OCI-LY3 (cell line): ENCODE data around the gene PTPN1.

ENCODE experiments used
- EZH2phosphoT487 ChIP-seq: fragments of 200-600 bp; shearing (Covaris generic); IDR thresholded peaks from 2 replicates; pipeline ENCODE4 v1.6.1; 2018; ENCODE audit warnings: antibody characterized with exemption, mixed run types, low read depth
- TF ChIP-seq, protein P1 (sequence below): fragments of 200-600, 300-600 bp; sonication (generic); IDR thresholded peaks from 2 replicates; pipeline ENCODE4 v1.5.1; 2014; ENCODE audit warnings: antibody characterized with exemption, low read length, low read depth

DNA sequence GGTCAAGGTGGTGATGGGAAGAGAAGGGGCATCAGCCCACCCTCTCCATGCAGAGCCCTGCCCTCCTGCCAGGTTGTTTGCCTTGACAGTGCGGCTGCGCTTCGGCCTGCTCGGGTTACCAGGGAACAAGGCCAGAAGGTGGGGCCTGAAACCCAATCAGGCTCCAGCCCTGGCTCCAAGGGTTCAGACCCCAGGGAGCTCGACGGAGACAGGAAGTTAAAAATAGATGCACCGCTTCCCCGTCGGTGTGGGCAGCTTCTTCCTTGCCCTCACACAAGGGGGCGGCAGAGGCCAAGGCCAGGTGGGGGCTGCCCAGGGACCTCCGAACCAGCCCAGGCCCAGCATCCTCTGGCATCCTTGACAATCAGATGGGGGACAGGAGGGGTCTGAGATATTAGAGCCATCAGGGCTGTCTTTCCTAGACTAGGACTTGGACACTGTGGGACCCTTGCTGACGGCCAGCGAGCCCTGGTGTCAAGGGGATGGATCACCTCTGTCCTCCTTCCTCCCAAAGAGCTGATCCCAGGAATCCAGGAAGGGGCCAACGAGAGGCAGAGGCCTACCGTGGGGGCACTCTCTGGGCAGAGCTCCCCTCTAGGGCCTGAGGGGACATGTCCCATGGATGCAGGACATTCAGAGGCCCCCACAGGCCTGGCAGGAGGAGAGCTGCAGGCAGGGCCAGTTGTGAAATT lies 115.9 kb downstream of the PTPN1 start:
- TF ChIP-seq, protein P1, sequence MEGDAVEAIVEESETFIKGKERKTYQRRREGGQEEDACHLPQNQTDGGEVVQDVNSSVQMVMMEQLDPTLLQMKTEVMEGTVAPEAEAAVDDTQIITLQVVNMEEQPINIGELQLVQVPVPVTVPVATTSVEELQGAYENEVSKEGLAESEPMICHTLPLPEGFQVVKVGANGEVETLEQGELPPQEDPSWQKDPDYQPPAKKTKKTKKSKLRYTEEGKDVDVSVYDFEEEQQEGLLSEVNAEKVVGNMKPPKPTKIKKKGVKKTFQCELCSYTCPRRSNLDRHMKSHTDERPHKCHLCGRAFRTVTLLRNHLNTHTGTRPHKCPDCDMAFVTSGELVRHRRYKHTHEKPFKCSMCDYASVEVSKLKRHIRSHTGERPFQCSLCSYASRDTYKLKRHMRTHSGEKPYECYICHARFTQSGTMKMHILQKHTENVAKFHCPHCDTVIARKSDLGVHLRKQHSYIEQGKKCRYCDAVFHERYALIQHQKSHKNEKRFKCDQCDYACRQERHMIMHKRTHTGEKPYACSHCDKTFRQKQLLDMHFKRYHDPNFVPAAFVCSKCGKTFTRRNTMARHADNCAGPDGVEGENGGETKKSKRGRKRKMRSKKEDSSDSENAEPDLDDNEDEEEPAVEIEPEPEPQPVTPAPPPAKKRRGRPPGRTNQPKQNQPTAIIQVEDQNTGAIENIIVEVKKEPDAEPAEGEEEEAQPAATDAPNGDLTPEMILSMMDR, result peak; percentile 87
- TF ChIP-seq EZH2phosphoT487, result no peak
